ENCODE results near the gene LONP2. TPM values are rescaled to one million over a fixed set of nuclear protein-coding genes. Genes with fewer than 3 reads are reported as not detected.

Gene LONP2
- total and polyA plus RNA-seq, 2 of the 13 experiments (the other 11 are each of a cell fraction or from before 2014, with no cell fraction given) = 39.2 to 63.3 TPM

- no peak for TF ChIP-seq ATF7 (IDR thresholded peaks at IDR 0.05)
- TF ChIP-seq ATF7 (CRISPR knock-in tag; IDR thresholded peaks at IDR 0.05) = no peak
- TF ChIP-seq DNMT1 (CRISPR knock-in tag; IDR thresholded peaks at IDR 0.05) = peak; percentile 96; the same call in 1 of the 2 replicates
- no peak for TF ChIP-seq ZNF17 (CRISPR knock-in tag; IDR thresholded peaks at IDR 0.05)
- TF ChIP-seq RFX3 (CRISPR knock-in tag; IDR thresholded peaks at IDR 0.05) = peak; percentile 31; the same call in 1 of the 2 replicates
- TF ChIP-seq RNF2 (conservative IDR thresholded peaks at IDR 0.05; ENCODE audit: low read depth) = peak; percentile 94
- TF ChIP-seq ZIK1 (CRISPR knock-in tag; IDR thresholded peaks at IDR 0.05; ENCODE audit: borderline replicate concordance, low read depth) = peak; percentile 77
- TF ChIP-seq ZNF317 (CRISPR knock-in tag; IDR thresholded peaks at IDR 0.05) = peak; percentile 87
- peak; percentile 65; the same call in 1 of the 2 replicates for TF ChIP-seq TP53 (CRISPR knock-in tag; conservative IDR thresholded peaks at IDR 0.05)
- TF ChIP-seq ZNF644 (CRISPR knock-in tag; IDR thresholded peaks at IDR 0.05; ENCODE audit: low read depth) = peak; percentile 78
- TF ChIP-seq LBX2 (CRISPR knock-in tag; IDR thresholded peaks at IDR 0.05; ENCODE audit: borderline replicate concordance) = peak; percentile 93
- TF ChIP-seq ZNF737 (CRISPR knock-in tag; IDR thresholded peaks at IDR 0.05; ENCODE audit: borderline replicate concordance) = peak; percentile 46; the same call in 1 of the 2 replicates
- TF ChIP-seq ATRX (CRISPR knock-in tag; IDR thresholded peaks at IDR 0.05; ENCODE audit: borderline replicate concordance) = no peak
- no peak for TF ChIP-seq NPAS2 (CRISPR knock-in tag; IDR thresholded peaks at IDR 0.05; ENCODE audit: borderline replicate concordance)
- TF ChIP-seq ZNF567 (CRISPR knock-in tag; IDR thresholded peaks at IDR 0.05; ENCODE audit: borderline replicate concordance) = no peak
- TF ChIP-seq PITX1 (CRISPR knock-in tag; IDR thresholded peaks at IDR 0.05) = peak; percentile 86
- TF ChIP-seq HOXA7 (CRISPR knock-in tag; IDR thresholded peaks at IDR 0.05) = no peak
- no peak for TF ChIP-seq MAFF (IDR thresholded peaks at IDR 0.05; ENCODE audit: low read depth, low read length)
- peak; percentile 97 for TF ChIP-seq PPARG (CRISPR knock-in tag; conservative IDR thresholded peaks at IDR 0.05)
- peak in 1 of 2 experiments; percentile 76; a peak in 2 of 4 replicates for TF ChIP-seq REST (IDR thresholded peaks at IDR 0.05; ENCODE audit: borderline replicate concordance in 1 of 2, low read depth in 1 of 2, low read length in 2 of 2)
- TF ChIP-seq TBX2 (CRISPR knock-in tag; IDR thresholded peaks at IDR 0.05; ENCODE audit: borderline replicate concordance) = peak; percentile 96
- TF ChIP-seq ZNF282 (IDR thresholded peaks at IDR 0.05; ENCODE audit: partially characterized antibody) = no peak
- TF ChIP-seq ZKSCAN1 (IDR thresholded peaks at IDR 0.05; ENCODE audit: low read length) = no peak; the same call in 1 of the 2 replicates
- no peak for TF ChIP-seq CEBPZ (IDR thresholded peaks at IDR 0.05; ENCODE audit: low read length)
These were observed at the start of gene LONP2 (continued) for GRCh38 chr16:48244080-48244862.
